OCI-LY7 (cell line): ENCODE data around the gene ZFP36L1.

ENCODE experiments used
- CTCF ChIP-seq: fragments of 200-600 bp; sonication (generic); conservative IDR thresholded peaks from 2 replicates; pipeline ENCODE4 v1.5.1; 2014; ENCODE audit warnings: mild to moderate bottlenecking, antibody characterized with exemption, low read length, moderate library complexity, mixed read lengths
- EZH2phosphoT487 ChIP-seq: fragments of 200-600 bp; sonication (generic); IDR thresholded peaks from 2 replicates; pipeline ENCODE4 v1.6.1; 2018; ENCODE audit warnings: low read depth, borderline replicate concordance, mild to moderate bottlenecking, mixed run types, antibody characterized with exemption, low read length, moderate library complexity, mixed read lengths

GRCh38 chr14:68790644-68791077 is 2.2 kb downstream of the ZFP36L1 start:
- TF ChIP-seq EZH2phosphoT487, result no peak
- TF ChIP-seq CTCF, result no peak
